Endothelial cell of umbilical vein (primary cell): ENCODE measurements around the gene CCDC38.

Experiments
- FOS ChIP-seq: IDR thresholded peaks from 2 replicates; pipeline ENCODE4 v1.6.1; 2011; ENCODE audit warnings: mild to moderate bottlenecking, low read length, moderate library complexity, borderline replicate concordance; ENCODE audit not compliant: insufficient read depth
- TF ChIP-seq, protein P1 (sequence below), 2 donors: IDR thresholded peaks; 1 replicate in 1 of 2; 2 replicates in 1 of 2; pipeline ENCODE4 v1.5.1; 2011; ENCODE audit warnings: low read length in 2 of 2, mild to moderate bottlenecking in 2 of 2, moderate library complexity in 2 of 2, control low read depth in 1 of 2, inconsistent platforms in 1 of 2, low read depth in 1 of 2; ENCODE audit not compliant: insufficient read depth in 1 of 2; ENCODE audit errors: extremely low read depth in 1 of 2
- TF ChIP-seq, protein P2 (sequence below): IDR thresholded peaks from 2 replicates; pipeline ENCODE4 v1.6.1; 2011; ENCODE audit not compliant: insufficient read depth, insufficient read length

DNA sequence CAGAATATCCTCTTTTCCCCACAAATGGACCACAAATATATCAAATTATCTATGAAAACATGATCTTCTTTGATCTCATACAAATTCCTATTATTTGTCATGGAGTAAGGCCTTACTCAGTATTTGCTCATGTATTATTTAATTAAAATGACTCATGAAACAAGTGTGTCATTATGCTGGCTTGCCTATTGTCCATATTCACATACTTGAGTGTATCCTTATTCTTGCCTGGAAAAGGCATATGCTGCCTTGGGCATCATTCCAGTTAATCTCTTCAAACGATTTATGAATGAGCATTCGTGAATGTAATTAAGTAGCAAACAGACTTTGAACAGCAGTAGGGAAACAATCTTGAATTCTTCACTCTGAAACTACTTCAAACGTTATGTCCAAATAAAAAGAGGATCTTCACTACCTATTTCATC is 106.2 kb downstream of the CCDC38 start:
- TF ChIP-seq, protein P1, sequence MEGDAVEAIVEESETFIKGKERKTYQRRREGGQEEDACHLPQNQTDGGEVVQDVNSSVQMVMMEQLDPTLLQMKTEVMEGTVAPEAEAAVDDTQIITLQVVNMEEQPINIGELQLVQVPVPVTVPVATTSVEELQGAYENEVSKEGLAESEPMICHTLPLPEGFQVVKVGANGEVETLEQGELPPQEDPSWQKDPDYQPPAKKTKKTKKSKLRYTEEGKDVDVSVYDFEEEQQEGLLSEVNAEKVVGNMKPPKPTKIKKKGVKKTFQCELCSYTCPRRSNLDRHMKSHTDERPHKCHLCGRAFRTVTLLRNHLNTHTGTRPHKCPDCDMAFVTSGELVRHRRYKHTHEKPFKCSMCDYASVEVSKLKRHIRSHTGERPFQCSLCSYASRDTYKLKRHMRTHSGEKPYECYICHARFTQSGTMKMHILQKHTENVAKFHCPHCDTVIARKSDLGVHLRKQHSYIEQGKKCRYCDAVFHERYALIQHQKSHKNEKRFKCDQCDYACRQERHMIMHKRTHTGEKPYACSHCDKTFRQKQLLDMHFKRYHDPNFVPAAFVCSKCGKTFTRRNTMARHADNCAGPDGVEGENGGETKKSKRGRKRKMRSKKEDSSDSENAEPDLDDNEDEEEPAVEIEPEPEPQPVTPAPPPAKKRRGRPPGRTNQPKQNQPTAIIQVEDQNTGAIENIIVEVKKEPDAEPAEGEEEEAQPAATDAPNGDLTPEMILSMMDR (IDR thresholded peaks at IDR 0.05; ENCODE audit: extremely low read depth in 1 of 2, insufficient read depth in 1 of 2, low read depth in 1 of 2, low read length in 2 of 2): no peak
- TF ChIP-seq, protein P2, sequence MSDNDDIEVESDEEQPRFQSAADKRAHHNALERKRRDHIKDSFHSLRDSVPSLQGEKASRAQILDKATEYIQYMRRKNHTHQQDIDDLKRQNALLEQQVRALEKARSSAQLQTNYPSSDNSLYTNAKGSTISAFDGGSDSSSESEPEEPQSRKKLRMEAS: no peak
- TF ChIP-seq FOS: peak; percentile 89
